ENCODE measurements around the gene GPRC5C. TPM values are rescaled to one million over a fixed set of nuclear protein-coding genes. Genes with fewer than 3 reads are reported as not detected.
A peak's percentile ranks its signal among the peaks of the same experiment; 100 is the strongest.

The GPRC5C gene
- total and polyA plus RNA-seq, 2 of the 13 experiments (the other 11 are each of a cell fraction or from before 2014, with no cell fraction given) = 85.6 to 300 TPM

DNA sequence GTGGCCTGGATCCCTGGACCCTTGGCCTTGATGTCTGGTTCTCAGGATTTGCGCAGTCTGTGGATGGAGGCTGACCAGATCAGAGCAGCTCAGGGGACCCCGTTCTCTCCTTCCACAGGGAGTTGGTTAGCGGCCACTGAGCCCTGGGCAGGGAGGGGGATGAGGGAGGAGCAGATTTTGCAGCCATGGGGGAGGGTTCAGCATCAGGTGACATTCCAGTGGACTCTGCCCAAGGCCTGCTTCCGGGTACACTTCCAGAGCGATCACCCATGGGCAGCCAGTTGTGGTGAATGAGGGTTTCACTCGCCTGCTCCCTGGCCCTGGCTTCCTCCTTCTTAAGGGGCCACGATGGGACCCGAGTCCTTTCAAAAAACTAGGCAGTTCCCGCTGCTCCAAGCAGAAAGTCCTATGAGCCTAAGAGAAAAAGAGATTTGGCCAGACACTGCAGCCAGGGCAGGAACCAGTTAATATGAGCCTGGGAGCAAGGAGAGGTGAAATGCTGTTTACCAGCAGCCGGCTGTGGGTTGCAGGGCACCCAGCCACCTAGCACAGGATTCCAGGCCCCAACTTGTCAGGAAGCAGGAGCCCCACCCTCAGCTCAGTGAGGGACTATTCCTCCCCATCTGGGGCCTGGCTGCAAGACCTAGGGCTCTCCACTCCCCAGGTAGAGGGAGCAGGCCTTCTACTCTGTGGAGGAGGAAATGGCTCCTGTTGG, 4.7 kb upstream of the GPRC5C start (continued):
- TF ChIP-seq, protein P1, sequence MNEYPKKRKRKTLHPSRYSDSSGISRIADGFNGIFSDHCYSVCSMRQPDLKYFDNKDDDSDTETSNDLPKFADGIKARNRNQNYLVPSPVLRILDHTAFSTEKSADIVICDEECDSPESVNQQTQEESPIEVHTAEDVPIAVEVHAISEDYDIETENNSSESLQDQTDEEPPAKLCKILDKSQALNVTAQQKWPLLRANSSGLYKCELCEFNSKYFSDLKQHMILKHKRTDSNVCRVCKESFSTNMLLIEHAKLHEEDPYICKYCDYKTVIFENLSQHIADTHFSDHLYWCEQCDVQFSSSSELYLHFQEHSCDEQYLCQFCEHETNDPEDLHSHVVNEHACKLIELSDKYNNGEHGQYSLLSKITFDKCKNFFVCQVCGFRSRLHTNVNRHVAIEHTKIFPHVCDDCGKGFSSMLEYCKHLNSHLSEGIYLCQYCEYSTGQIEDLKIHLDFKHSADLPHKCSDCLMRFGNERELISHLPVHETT (CRISPR knock-in tag; conservative IDR thresholded peaks at IDR 0.05) = no peak; the same call in 1 of the 2 replicates
- TF ChIP-seq, protein P2, sequence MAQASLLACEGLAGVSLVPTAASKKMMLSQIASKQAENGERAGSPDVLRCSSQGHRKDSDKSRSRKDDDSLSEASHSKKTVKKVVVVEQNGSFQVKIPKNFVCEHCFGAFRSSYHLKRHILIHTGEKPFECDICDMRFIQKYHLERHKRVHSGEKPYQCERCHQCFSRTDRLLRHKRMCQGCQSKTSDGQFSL (CRISPR knock-in tag; IDR thresholded peaks at IDR 0.05) = peak; percentile 72; the same call in 1 of the 2 replicates
- 0 out of 2 replicates have a peak, but pooled peaks have one; percentile 58 for TF ChIP-seq REL (CRISPR knock-in tag; conservative IDR thresholded peaks at IDR 0.05)
- 0 out of 2 replicates have a peak, but pooled peaks have one; percentile 14 for TF ChIP-seq WIZ (CRISPR knock-in tag; IDR thresholded peaks at IDR 0.05)
- 0 out of 2 replicates have a peak, but pooled peaks have one; percentile 20 for TF ChIP-seq ZNF550 (CRISPR knock-in tag; IDR thresholded peaks at IDR 0.05; ENCODE audit: borderline replicate concordance)
- TF ChIP-seq, protein P3, sequence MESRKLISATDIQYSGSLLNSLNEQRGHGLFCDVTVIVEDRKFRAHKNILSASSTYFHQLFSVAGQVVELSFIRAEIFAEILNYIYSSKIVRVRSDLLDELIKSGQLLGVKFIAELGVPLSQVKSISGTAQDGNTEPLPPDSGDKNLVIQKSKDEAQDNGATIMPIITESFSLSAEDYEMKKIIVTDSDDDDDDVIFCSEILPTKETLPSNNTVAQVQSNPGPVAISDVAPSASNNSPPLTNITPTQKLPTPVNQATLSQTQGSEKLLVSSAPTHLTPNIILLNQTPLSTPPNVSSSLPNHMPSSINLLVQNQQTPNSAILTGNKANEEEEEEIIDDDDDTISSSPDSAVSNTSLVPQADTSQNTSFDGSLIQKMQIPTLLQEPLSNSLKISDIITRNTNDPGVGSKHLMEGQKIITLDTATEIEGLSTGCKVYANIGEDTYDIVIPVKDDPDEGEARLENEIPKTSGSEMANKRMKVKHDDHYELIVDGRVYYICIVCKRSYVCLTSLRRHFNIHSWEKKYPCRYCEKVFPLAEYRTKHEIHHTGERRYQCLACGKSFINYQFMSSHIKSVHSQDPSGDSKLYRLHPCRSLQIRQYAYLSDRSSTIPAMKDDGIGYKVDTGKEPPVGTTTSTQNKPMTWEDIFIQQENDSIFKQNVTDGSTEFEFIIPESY (CRISPR knock-in tag; IDR thresholded peaks at IDR 0.05) = peak; percentile 18; the same call in 1 of the 2 replicates
- peak; percentile 88; the same call in 1 of the 2 replicates for TF ChIP-seq MIER3 (CRISPR knock-in tag; IDR thresholded peaks at IDR 0.05; ENCODE audit: borderline replicate concordance)
- TF ChIP-seq, protein P4, sequence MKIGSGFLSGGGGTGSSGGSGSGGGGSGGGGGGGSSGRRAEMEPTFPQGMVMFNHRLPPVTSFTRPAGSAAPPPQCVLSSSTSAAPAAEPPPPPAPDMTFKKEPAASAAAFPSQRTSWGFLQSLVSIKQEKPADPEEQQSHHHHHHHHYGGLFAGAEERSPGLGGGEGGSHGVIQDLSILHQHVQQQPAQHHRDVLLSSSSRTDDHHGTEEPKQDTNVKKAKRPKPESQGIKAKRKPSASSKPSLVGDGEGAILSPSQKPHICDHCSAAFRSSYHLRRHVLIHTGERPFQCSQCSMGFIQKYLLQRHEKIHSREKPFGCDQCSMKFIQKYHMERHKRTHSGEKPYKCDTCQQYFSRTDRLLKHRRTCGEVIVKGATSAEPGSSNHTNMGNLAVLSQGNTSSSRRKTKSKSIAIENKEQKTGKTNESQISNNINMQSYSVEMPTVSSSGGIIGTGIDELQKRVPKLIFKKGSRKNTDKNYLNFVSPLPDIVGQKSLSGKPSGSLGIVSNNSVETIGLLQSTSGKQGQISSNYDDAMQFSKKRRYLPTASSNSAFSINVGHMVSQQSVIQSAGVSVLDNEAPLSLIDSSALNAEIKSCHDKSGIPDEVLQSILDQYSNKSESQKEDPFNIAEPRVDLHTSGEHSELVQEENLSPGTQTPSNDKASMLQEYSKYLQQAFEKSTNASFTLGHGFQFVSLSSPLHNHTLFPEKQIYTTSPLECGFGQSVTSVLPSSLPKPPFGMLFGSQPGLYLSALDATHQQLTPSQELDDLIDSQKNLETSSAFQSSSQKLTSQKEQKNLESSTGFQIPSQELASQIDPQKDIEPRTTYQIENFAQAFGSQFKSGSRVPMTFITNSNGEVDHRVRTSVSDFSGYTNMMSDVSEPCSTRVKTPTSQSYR (CRISPR knock-in tag; IDR thresholded peaks at IDR 0.05; ENCODE audit: borderline replicate concordance) = peak; percentile 96
- no peak for TF ChIP-seq ZNF749 (CRISPR knock-in tag; IDR thresholded peaks at IDR 0.05; ENCODE audit: borderline replicate concordance)
- TF ChIP-seq U2AF2 (IDR thresholded peaks at IDR 0.05; ENCODE audit: low read depth, low read length) = peak; percentile 89
- TF ChIP-seq, protein P5, sequence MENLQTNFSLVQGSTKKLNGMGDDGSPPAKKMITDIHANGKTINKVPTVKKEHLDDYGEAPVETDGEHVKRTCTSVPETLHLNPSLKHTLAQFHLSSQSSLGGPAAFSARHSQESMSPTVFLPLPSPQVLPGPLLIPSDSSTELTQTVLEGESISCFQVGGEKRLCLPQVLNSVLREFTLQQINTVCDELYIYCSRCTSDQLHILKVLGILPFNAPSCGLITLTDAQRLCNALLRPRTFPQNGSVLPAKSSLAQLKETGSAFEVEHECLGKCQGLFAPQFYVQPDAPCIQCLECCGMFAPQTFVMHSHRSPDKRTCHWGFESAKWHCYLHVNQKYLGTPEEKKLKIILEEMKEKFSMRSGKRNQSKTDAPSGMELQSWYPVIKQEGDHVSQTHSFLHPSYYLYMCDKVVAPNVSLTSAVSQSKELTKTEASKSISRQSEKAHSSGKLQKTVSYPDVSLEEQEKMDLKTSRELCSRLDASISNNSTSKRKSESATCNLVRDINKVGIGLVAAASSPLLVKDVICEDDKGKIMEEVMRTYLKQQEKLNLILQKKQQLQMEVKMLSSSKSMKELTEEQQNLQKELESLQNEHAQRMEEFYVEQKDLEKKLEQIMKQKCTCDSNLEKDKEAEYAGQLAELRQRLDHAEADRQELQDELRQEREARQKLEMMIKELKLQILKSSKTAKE (CRISPR knock-in tag; IDR thresholded peaks at IDR 0.05; ENCODE audit: borderline replicate concordance) = no peak
- TF ChIP-seq ATM (IDR thresholded peaks at IDR 0.05; ENCODE audit: borderline replicate concordance) = no peak
- TF ChIP-seq ZNF614 (CRISPR knock-in tag; IDR thresholded peaks at IDR 0.05; ENCODE audit: borderline replicate concordance) = no peak; the same call in none of the 2 replicates
- peak; percentile 79 for TF ChIP-seq THAP11 (CRISPR knock-in tag; IDR thresholded peaks at IDR 0.05)
- TF ChIP-seq KAT8 (CRISPR knock-in tag; IDR thresholded peaks at IDR 0.05) = peak; percentile 95
- TF ChIP-seq ZSCAN20 (CRISPR knock-in tag; IDR thresholded peaks at IDR 0.05; ENCODE audit: borderline replicate concordance) = peak; percentile 40; the same call in 1 of the 2 replicates
- 0 out of 2 replicates have a peak, but pooled peaks have one; percentile 69 for TF ChIP-seq ZNF589 (CRISPR knock-in tag; conservative IDR thresholded peaks at IDR 0.05)
- no peak for TF ChIP-seq TCF7L2 (IDR thresholded peaks at IDR 0.05; ENCODE audit: low read depth, low read length)
- peak; percentile 88 for TF ChIP-seq YEATS4 (CRISPR knock-in tag; IDR thresholded peaks at IDR 0.05; ENCODE audit: borderline replicate concordance)
- TF ChIP-seq RFX1 (IDR thresholded peaks at IDR 0.05) = no peak
- TF ChIP-seq MEIS2 (CRISPR knock-in tag; IDR thresholded peaks at IDR 0.05) = peak; percentile 57

Measured in HepG2 (cell line).